ENCODE measurements around the gene MBNL1. TPM values are rescaled to one million over a fixed set of nuclear protein-coding genes. Genes with fewer than 3 reads are reported as not detected.

MBNL1 gene
- total and polyA plus RNA-seq, 4 donors: 17.1 to 110 (median 62.3) TPM

DNA sequence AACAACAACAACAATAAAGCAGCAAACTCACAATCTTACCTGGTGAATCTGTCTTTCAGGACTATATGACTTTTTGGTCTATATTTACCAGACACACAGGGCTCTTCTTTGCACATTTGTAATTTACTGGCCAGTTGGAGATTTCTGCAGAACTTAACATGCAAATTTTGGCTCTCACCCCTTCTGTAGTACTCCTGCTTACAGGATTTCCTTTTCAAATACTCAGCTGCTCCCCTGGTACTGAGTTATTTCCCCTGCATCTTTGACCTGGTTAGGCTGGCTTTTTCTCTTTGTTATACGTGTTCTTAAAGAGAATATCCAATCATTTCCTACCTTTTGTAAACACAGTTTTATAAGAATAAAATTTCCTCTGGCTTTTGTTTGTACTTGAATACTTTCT, 228.0 kb downstream of the MBNL1 start:
- whole genome bisulfite sequencing: 41% methylated on average over 1 of the region's 1 CpG
- no peak for DNase-seq (ENCODE audit: low spot score)
- TF ChIP-seq HNF4A (conservative IDR thresholded peaks at IDR 0.05) (no peak), GABPA (IDR thresholded peaks at IDR 0.05 in 1 of 2, conservative IDR thresholded peaks at IDR 0.05 in 1 of 2) (no peak), YY1 (IDR thresholded peaks at IDR 0.05) (no peak), SP1 (IDR thresholded peaks at IDR 0.05) (no peak)
- TF ChIP-seq, protein P1, sequence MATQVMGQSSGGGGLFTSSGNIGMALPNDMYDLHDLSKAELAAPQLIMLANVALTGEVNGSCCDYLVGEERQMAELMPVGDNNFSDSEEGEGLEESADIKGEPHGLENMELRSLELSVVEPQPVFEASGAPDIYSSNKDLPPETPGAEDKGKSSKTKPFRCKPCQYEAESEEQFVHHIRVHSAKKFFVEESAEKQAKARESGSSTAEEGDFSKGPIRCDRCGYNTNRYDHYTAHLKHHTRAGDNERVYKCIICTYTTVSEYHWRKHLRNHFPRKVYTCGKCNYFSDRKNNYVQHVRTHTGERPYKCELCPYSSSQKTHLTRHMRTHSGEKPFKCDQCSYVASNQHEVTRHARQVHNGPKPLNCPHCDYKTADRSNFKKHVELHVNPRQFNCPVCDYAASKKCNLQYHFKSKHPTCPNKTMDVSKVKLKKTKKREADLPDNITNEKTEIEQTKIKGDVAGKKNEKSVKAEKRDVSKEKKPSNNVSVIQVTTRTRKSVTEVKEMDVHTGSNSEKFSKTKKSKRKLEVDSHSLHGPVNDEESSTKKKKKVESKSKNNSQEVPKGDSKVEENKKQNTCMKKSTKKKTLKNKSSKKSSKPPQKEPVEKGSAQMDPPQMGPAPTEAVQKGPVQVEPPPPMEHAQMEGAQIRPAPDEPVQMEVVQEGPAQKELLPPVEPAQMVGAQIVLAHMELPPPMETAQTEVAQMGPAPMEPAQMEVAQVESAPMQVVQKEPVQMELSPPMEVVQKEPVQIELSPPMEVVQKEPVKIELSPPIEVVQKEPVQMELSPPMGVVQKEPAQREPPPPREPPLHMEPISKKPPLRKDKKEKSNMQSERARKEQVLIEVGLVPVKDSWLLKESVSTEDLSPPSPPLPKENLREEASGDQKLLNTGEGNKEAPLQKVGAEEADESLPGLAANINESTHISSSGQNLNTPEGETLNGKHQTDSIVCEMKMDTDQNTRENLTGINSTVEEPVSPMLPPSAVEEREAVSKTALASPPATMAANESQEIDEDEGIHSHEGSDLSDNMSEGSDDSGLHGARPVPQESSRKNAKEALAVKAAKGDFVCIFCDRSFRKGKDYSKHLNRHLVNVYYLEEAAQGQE (IDR thresholded peaks at IDR 0.05): no peak
- TF ChIP-seq, protein P2, sequence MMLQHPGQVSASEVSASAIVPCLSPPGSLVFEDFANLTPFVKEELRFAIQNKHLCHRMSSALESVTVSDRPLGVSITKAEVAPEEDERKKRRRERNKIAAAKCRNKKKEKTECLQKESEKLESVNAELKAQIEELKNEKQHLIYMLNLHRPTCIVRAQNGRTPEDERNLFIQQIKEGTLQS (IDR thresholded peaks at IDR 0.05): no peak
- no peaks in the 10 kb centered on the region for H3K9me3 ChIP-seq (ENCODE audit: control insufficient read depth in 4 of 4, low read length in 3 of 4)
- H3K4me3 ChIP-seq (ENCODE audit: low read depth in 1 of 3, low read length in 3 of 3): no peak overlapping the region
- no peaks in the 10 kb centered on the region for H3K27me3 ChIP-seq (ENCODE audit: control insufficient read depth in 4 of 4, insufficient read depth in 4 of 4, low read length in 3 of 4)
- no peak overlapping the region for H3K27ac ChIP-seq (ENCODE audit: low read depth in 1 of 2, low read length in 2 of 2)
- no peak overlapping the region for H3K9ac ChIP-seq (ENCODE audit: low read depth in 1 of 2, low read length in 2 of 2)
- no peaks in the 10 kb centered on the region for H3K4me1 ChIP-seq (ENCODE audit: control insufficient read depth in 4 of 4, insufficient read depth in 4 of 4, low read length in 3 of 4)
- H3K36me3 ChIP-seq (ENCODE audit: control insufficient read depth in 4 of 4, insufficient read depth in 3 of 4, low read depth in 1 of 4, low read length in 3 of 4): no peaks in the 10 kb centered on the region

GRCh38 chr3:152497457-152497856, 228.7 kb downstream of the MBNL1 start:
- TF ChIP-seq FOXA1 (IDR thresholded peaks at IDR 0.05) (no peak), HNF4A (conservative IDR thresholded peaks at IDR 0.05) (no peak), EGR1 (IDR thresholded peaks at IDR 0.05; ENCODE audit: low read depth in 2 of 2) (no peak), TAF1 (conservative IDR thresholded peaks at IDR 0.05) (no peak), MAX (IDR thresholded peaks at IDR 0.05) (no peak), RXRA (IDR thresholded peaks at IDR 0.05) (no peak), GABPA (IDR thresholded peaks at IDR 0.05 in 1 of 2, conservative IDR thresholded peaks at IDR 0.05 in 1 of 2) (no peak), YY1 (IDR thresholded peaks at IDR 0.05) (no peak), ZBTB33 (IDR thresholded peaks at IDR 0.05) (no peak), SP1 (IDR thresholded peaks at IDR 0.05) (no peak), RAD21 (IDR thresholded peaks at IDR 0.05) (no peak), JUND (IDR thresholded peaks at IDR 0.05) (no peak), HNF4G (IDR thresholded peaks at IDR 0.05) (no peak), NR2F2 (IDR thresholded peaks at IDR 0.05) (no peak), FOXA2 (IDR thresholded peaks at IDR 0.05) (no peak)
- TF ChIP-seq, protein P2 (IDR thresholded peaks at IDR 0.05): no peak
- TF ChIP-seq, protein P1 (IDR thresholded peaks at IDR 0.05): no peak
- TF ChIP-seq, protein P3, sequence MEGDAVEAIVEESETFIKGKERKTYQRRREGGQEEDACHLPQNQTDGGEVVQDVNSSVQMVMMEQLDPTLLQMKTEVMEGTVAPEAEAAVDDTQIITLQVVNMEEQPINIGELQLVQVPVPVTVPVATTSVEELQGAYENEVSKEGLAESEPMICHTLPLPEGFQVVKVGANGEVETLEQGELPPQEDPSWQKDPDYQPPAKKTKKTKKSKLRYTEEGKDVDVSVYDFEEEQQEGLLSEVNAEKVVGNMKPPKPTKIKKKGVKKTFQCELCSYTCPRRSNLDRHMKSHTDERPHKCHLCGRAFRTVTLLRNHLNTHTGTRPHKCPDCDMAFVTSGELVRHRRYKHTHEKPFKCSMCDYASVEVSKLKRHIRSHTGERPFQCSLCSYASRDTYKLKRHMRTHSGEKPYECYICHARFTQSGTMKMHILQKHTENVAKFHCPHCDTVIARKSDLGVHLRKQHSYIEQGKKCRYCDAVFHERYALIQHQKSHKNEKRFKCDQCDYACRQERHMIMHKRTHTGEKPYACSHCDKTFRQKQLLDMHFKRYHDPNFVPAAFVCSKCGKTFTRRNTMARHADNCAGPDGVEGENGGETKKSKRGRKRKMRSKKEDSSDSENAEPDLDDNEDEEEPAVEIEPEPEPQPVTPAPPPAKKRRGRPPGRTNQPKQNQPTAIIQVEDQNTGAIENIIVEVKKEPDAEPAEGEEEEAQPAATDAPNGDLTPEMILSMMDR (IDR thresholded peaks at IDR 0.05; ENCODE audit: low read depth, low read length, missing input control): no peak
- no peaks in the 10 kb centered on the region for H3K4me1 ChIP-seq (ENCODE audit: control insufficient read depth in 4 of 4, insufficient read depth in 4 of 4, low read length in 3 of 4)
- no peaks in the 10 kb centered on the region for H3K9me3 ChIP-seq (ENCODE audit: control insufficient read depth in 4 of 4, low read length in 3 of 4)
- no peaks in the 10 kb centered on the region for H3K36me3 ChIP-seq (ENCODE audit: control insufficient read depth in 4 of 4, insufficient read depth in 3 of 4, low read depth in 1 of 4, low read length in 3 of 4)
- no peaks in the 10 kb centered on the region for H3K27me3 ChIP-seq (ENCODE audit: control insufficient read depth in 4 of 4, insufficient read depth in 4 of 4, low read length in 3 of 4)
- DNase-seq (ENCODE audit: low spot score): no peak
- no peak overlapping the region for H3K27ac ChIP-seq (ENCODE audit: low read depth in 1 of 2, low read length in 2 of 2)
- 61% methylated on average over 3 of the region's 3 CpGs for WGBS
- no peak overlapping the region for H3K4me3 ChIP-seq (ENCODE audit: low read depth in 1 of 3, low read length in 3 of 3)
- no peak overlapping the region for H3K9ac ChIP-seq (ENCODE audit: low read depth in 1 of 2, low read length in 2 of 2)

Data from liver (tissue), 9 donors.